T-helper 1 cell treated with Interleukin-12 subunit alpha and Interleukin-12 subunit beta and Interleukin-4 antibody, amounts not matched to agents 30 μg/mL and 1 μg/mL, for 36 hours (primary cell): ENCODE measurements around the gene GRM7.

ENCODE experiments used
- H3K27ac Mint-ChIP-seq: one replicate; pipeline ENCODE4 v1.8.0; 2021; ENCODE audit warnings: mild to moderate bottlenecking, mixed read lengths
- H3K27me3 Mint-ChIP-seq: one replicate; pipeline ENCODE4 v1.8.0; 2021; ENCODE audit warnings: low read depth, mixed read lengths
- H3K36me3 Mint-ChIP-seq: one replicate; pipeline ENCODE4 v1.8.0; 2021; ENCODE audit warnings: low read depth, mixed read lengths
- H3K4me1 Mint-ChIP-seq: one replicate; pipeline ENCODE4 v1.8.0; 2021; ENCODE audit warnings: low read depth, mixed read lengths
- H3K4me3 Mint-ChIP-seq: one replicate; pipeline ENCODE4 v1.8.0; 2021; ENCODE audit warnings: mild to moderate bottlenecking, moderate library complexity, mixed read lengths
- H3K9me3 Mint-ChIP-seq: one replicate; pipeline ENCODE4 v1.8.0; 2021; ENCODE audit warnings: mixed read lengths

The GRM7 gene

GRCh38 chr3:7306901-7307300 lies 446.0 kb downstream of the GRM7 start:
- no peaks in the 10 kb centered on the region for H3K36me3 Mint-ChIP-seq
- no peak overlapping the region for H3K27ac Mint-ChIP-seq
- H3K9me3 Mint-ChIP-seq, result peaks cover 10% of the 10 kb centered on the region
- H3K4me3 Mint-ChIP-seq, result no peak overlapping the region
- no peaks in the 10 kb centered on the region for H3K27me3 Mint-ChIP-seq
- no peaks in the 10 kb centered on the region for H3K4me1 Mint-ChIP-seq

- Mint-ChIP-seq H3K9me3 (peaks cover 8% of the 10 kb centered on the region), H3K27me3 (no peaks in the 10 kb centered on the region), H3K4me3 (no peak overlapping the region), H3K36me3 (no peaks in the 10 kb centered on the region), H3K27ac (no peak overlapping the region), H3K4me1 (no peaks in the 10 kb centered on the region)
Measured at GRCh38 chr3:7307410-7307809, 446.5 kb downstream of the GRM7 start.

- Mint-ChIP-seq H3K9me3 (no peaks in the 10 kb centered on the region), H3K27ac (no peak overlapping the region), H3K4me3 (no peak overlapping the region), H3K36me3 (no peaks in the 10 kb centered on the region), H3K27me3 (no peaks in the 10 kb centered on the region), H3K4me1 (no peaks in the 10 kb centered on the region)
Measured at GRCh38 chr3:7309641-7310102, 448.8 kb downstream of the GRM7 start.

GRCh38 chr3:7315037-7315436 lies 454.1 kb downstream of the GRM7 start:
- Mint-ChIP-seq H3K4me1 (no peaks in the 10 kb centered on the region), H3K27ac (no peak overlapping the region), H3K4me3 (no peak overlapping the region), H3K9me3 (no peaks in the 10 kb centered on the region), H3K36me3 (no peaks in the 10 kb centered on the region), H3K27me3 (no peaks in the 10 kb centered on the region)

GRCh38 chr3:7322957-7323669 lies 462.2 kb downstream of the GRM7 start:
- Mint-ChIP-seq H3K36me3 (no peaks in the 10 kb centered on the region), H3K4me3 (no peak overlapping the region), H3K27me3 (no peaks in the 10 kb centered on the region), H3K4me1 (no peaks in the 10 kb centered on the region), H3K27ac (no peak overlapping the region), H3K9me3 (no peaks in the 10 kb centered on the region)

- H3K27ac Mint-ChIP-seq, result no peak overlapping the region
- no peaks in the 10 kb centered on the region for H3K36me3 Mint-ChIP-seq
- no peaks in the 10 kb centered on the region for H3K27me3 Mint-ChIP-seq
- no peaks in the 10 kb centered on the region for H3K9me3 Mint-ChIP-seq
- no peaks in the 10 kb centered on the region for H3K4me1 Mint-ChIP-seq
- no peak overlapping the region for H3K4me3 Mint-ChIP-seq
Measured at GRCh38 chr3:7328339-7328738, 467.4 kb downstream of the GRM7 start.

GRCh38 chr3:7332696-7333095 lies 471.8 kb downstream of the GRM7 start:
- Mint-ChIP-seq H3K27me3 (no peaks in the 10 kb centered on the region), H3K4me3 (no peak overlapping the region), H3K36me3 (no peaks in the 10 kb centered on the region), H3K9me3 (no peaks in the 10 kb centered on the region), H3K27ac (no peak overlapping the region), H3K4me1 (no peaks in the 10 kb centered on the region)

GRCh38 chr3:7333125-7333524 lies 472.2 kb downstream of the GRM7 start:
- no peaks in the 10 kb centered on the region for H3K4me1 Mint-ChIP-seq

GRCh38 chr3:7340795-7341194 lies 479.9 kb downstream of the GRM7 start:
- Mint-ChIP-seq H3K9me3 (peaks cover 3% of the 10 kb centered on the region), H3K4me1 (no peaks in the 10 kb centered on the region), H3K27me3 (no peaks in the 10 kb centered on the region), H3K36me3 (no peaks in the 10 kb centered on the region), H3K27ac (no peak overlapping the region), H3K4me3 (no peak overlapping the region)

More at GRCh38 chr3:7333125-7333524, 472.2 kb downstream of the GRM7 start:
- H3K36me3 Mint-ChIP-seq, result no peaks in the 10 kb centered on the region
- H3K4me3 Mint-ChIP-seq, result no peak overlapping the region
- no peaks in the 10 kb centered on the region for H3K27me3 Mint-ChIP-seq
- H3K9me3 Mint-ChIP-seq, result no peaks in the 10 kb centered on the region
- no peak overlapping the region for H3K27ac Mint-ChIP-seq

GRCh38 chr3:7346364-7346763 lies 485.4 kb downstream of the GRM7 start:
- H3K9me3 Mint-ChIP-seq, result no peaks in the 10 kb centered on the region
- no peak overlapping the region for H3K27ac Mint-ChIP-seq

GRCh38 chr3:7357101-7357500 lies 496.2 kb downstream of the GRM7 start:
- H3K4me3 Mint-ChIP-seq, result no peak overlapping the region
- H3K9me3 Mint-ChIP-seq, result peaks cover 4% of the 10 kb centered on the region
- no peaks in the 10 kb centered on the region for H3K27me3 Mint-ChIP-seq
- no peaks in the 10 kb centered on the region for H3K4me1 Mint-ChIP-seq
- H3K27ac Mint-ChIP-seq, result no peak overlapping the region
- H3K36me3 Mint-ChIP-seq, result no peaks in the 10 kb centered on the region

More at GRCh38 chr3:7346364-7346763, 485.4 kb downstream of the GRM7 start:
- Mint-ChIP-seq H3K4me1 (no peaks in the 10 kb centered on the region), H3K4me3 (no peak overlapping the region), H3K27me3 (no peaks in the 10 kb centered on the region), H3K36me3 (no peaks in the 10 kb centered on the region)

- Mint-ChIP-seq H3K4me3 (no peak overlapping the region), H3K9me3 (no peaks in the 10 kb centered on the region), H3K27me3 (no peaks in the 10 kb centered on the region), H3K36me3 (no peaks in the 10 kb centered on the region), H3K27ac (no peak overlapping the region), H3K4me1 (no peaks in the 10 kb centered on the region)
Measured at GRCh38 chr3:7367968-7368367, 507.1 kb downstream of the GRM7 start.

GRCh38 chr3:7368597-7368996 lies 507.7 kb downstream of the GRM7 start:
- H3K27me3 Mint-ChIP-seq, result no peaks in the 10 kb centered on the region
- H3K36me3 Mint-ChIP-seq, result no peaks in the 10 kb centered on the region
- no peak overlapping the region for H3K27ac Mint-ChIP-seq
- no peak overlapping the region for H3K4me3 Mint-ChIP-seq
- H3K9me3 Mint-ChIP-seq, result no peaks in the 10 kb centered on the region
- H3K4me1 Mint-ChIP-seq, result no peaks in the 10 kb centered on the region

- H3K36me3 Mint-ChIP-seq, result no peaks in the 10 kb centered on the region
- H3K9me3 Mint-ChIP-seq, result peaks cover under 1% of the 10 kb centered on the region
- no peak overlapping the region for H3K27ac Mint-ChIP-seq
- no peaks in the 10 kb centered on the region for H3K27me3 Mint-ChIP-seq
- H3K4me1 Mint-ChIP-seq, result no peaks in the 10 kb centered on the region
- H3K4me3 Mint-ChIP-seq, result no peak overlapping the region
Measured at GRCh38 chr3:7371693-7372572, 511.0 kb downstream of the GRM7 start.

- Mint-ChIP-seq H3K36me3 (no peaks in the 10 kb centered on the region), H3K4me1 (no peaks in the 10 kb centered on the region), H3K4me3 (no peak overlapping the region), H3K27ac (no peak overlapping the region), H3K27me3 (no peaks in the 10 kb centered on the region), H3K9me3 (peaks cover 7% of the 10 kb centered on the region)
Measured at GRCh38 chr3:7377103-7377502, 516.2 kb downstream of the GRM7 start.
